Measurements from ENCODE around the gene FCHO1.
"Not testable (repeated sequence)": the region's sequence is repeated elsewhere in the genome, so short reads cannot be mapped to it uniquely, and the experiment has no call there.

- TF ChIP-seq GABPA (IDR thresholded peaks at IDR 0.05; ENCODE audit: low read depth); CTCF (IDR thresholded peaks at IDR 0.05; ENCODE audit: insufficient read depth, low read length); POLR2AphosphoS5 (IDR thresholded peaks at IDR 0.05; ENCODE audit: low read depth); REST (IDR thresholded peaks at IDR 0.05; ENCODE audit: insufficient replicate concordance, low read depth); SPI1 (IDR thresholded peaks at IDR 0.05; ENCODE audit: borderline replicate concordance, low read depth): not testable (repeated sequence)
These were observed 32.4 kb downstream of the FCHO1 start for GRCh38 chr19:17783721-17784120.

All from HL-60 (cell line).